Measurements from ENCODE around the gene KERA.

KERA gene

GRCh38 chr12:91072931-91073330 is 15.1 kb upstream of the KERA start:
- DNase-seq, result no peak

- no peak for DNase-seq
These were observed 13.1 kb upstream of the KERA start for GRCh38 chr12:91070936-91071335.

GRCh38 chr12:91065396-91065795 is 7.6 kb upstream of the KERA start:
- no peak for DNase-seq

GRCh38 chr12:91064640-91065039 is 6.8 kb upstream of the KERA start:
- no peak for DNase-seq

- no peak for DNase-seq
These were observed 3.3 kb upstream of the KERA start for GRCh38 chr12:91061091-91061490.

- no peak for DNase-seq
These were observed 1.4 kb upstream of the KERA start for GRCh38 chr12:91059211-91059610.

- no peak for DNase-seq
These were observed 962 bp upstream of the KERA start for GRCh38 chr12:91058786-91059185.

GRCh38 chr12:91056488-91056887 is 1.3 kb downstream of the KERA start:
- no peak for DNase-seq

GRCh38 chr12:91055976-91056375 is 1.8 kb downstream of the KERA start:
- DNase-seq, result no peak

- DNase-seq, result no peak
These were observed 3.7 kb downstream of the KERA start for GRCh38 chr12:91053951-91054715.

GRCh38 chr12:91052026-91052425 is 5.8 kb downstream of the KERA start:
- no peak for DNase-seq

- DNase-seq, result no peak
These were observed 13.2 kb downstream of the KERA start for GRCh38 chr12:91044586-91044985.

GRCh38 chr12:91043408-91043807 is 14.4 kb downstream of the KERA start:
- DNase-seq, result no peak

- DNase-seq, result no peak
These were observed 17.6 kb downstream of the KERA start for GRCh38 chr12:91040096-91040755.

GRCh38 chr12:91037276-91037675 is 20.5 kb downstream of the KERA start:
- DNase-seq, result no peak

GRCh38 chr12:91033251-91033650 is 24.6 kb downstream of the KERA start:
- no peak for DNase-seq

- no peak for DNase-seq
These were observed 34.4 kb downstream of the KERA start for GRCh38 chr12:91023326-91024004.

GRCh38 chr12:91021076-91021475 is 36.7 kb downstream of the KERA start:
- no peak for DNase-seq

GRCh38 chr12:91019455-91019854 is 38.4 kb downstream of the KERA start:
- DNase-seq, result no peak

GRCh38 chr12:91017511-91018263 is 40.1 kb downstream of the KERA start:
- no peak for DNase-seq

- no peak for DNase-seq
These were observed 40.8 kb downstream of the KERA start for GRCh38 chr12:91017043-91017442.

GRCh38 chr12:91009319-91009950 is 48.4 kb downstream of the KERA start:
- no peak for DNase-seq

Data from hematopoietic multipotent progenitor cell treated with erythropoietin and hydrocortisone succinate and interleukin-3 and kit ligand, for 8 days (in vitro differentiated cells).